ENCODE data around the gene ADAMTS14. TPM values are rescaled to one million over a fixed set of nuclear protein-coding genes. Genes with fewer than 3 reads are reported as not detected.
"Not testable (repeated sequence)": the region's sequence is repeated elsewhere in the genome, so short reads cannot be mapped to it uniquely, and the experiment has no call there.

ADAMTS14 gene
- total RNA-seq, 2 experiments from 2014 or later = not detected

GRCh38 chr10:70660722-70661121, 11.6 kb upstream of the ADAMTS14 start:
- intact Hi-C loops (cut with DNase I, micrococcal nuclease) = no loop called here
- Mint-ChIP-seq H3K9me3 (peaks cover 4% of the 10 kb centered on the region), H3K4me3 (no peak overlapping the region), H3K27ac (no peak overlapping the region), H3K4me1 (ENCODE audit: low read depth) (no peaks in the 10 kb centered on the region), H3K36me3 (ENCODE audit: low read depth) (no peaks in the 10 kb centered on the region), H3K27me3 (peaks cover 13% of the 10 kb centered on the region)
- Histone ChIP-seq H3K4me1 (ENCODE audit: insufficient read depth, low read length) (no peaks in the 10 kb centered on the region), H3K27ac (ENCODE audit: low read depth in 1 of 2, low read length in 2 of 2) (no peak overlapping the region), H3K9me3 (ENCODE audit: control insufficient read depth in 1 of 2, insufficient read depth in 1 of 2, low read length in 2 of 2) (peaks cover 0 to 4% of the 10 kb centered on the region in 2 experiments), H3K4me3 (ENCODE audit: low read length) (no peak overlapping the region), H3K36me3 (ENCODE audit: insufficient read depth, low read length) (no peaks in the 10 kb centered on the region), H3K27me3 (ENCODE audit: control insufficient read depth in 1 of 2, insufficient read depth in 2 of 2, low read length in 2 of 2) (peaks cover 3 to 6% of the 10 kb centered on the region in 2 experiments)
- ChIA-PET CTCF (no interaction called here), POLR2A (no interaction called here)
- ATAC-seq (ENCODE audit: poor library complexity) (no peak), DNase-seq (no peak)
- TF ChIP-seq, protein P1, sequence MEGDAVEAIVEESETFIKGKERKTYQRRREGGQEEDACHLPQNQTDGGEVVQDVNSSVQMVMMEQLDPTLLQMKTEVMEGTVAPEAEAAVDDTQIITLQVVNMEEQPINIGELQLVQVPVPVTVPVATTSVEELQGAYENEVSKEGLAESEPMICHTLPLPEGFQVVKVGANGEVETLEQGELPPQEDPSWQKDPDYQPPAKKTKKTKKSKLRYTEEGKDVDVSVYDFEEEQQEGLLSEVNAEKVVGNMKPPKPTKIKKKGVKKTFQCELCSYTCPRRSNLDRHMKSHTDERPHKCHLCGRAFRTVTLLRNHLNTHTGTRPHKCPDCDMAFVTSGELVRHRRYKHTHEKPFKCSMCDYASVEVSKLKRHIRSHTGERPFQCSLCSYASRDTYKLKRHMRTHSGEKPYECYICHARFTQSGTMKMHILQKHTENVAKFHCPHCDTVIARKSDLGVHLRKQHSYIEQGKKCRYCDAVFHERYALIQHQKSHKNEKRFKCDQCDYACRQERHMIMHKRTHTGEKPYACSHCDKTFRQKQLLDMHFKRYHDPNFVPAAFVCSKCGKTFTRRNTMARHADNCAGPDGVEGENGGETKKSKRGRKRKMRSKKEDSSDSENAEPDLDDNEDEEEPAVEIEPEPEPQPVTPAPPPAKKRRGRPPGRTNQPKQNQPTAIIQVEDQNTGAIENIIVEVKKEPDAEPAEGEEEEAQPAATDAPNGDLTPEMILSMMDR (IDR thresholded peaks at IDR 0.05) = no peak

DNA sequence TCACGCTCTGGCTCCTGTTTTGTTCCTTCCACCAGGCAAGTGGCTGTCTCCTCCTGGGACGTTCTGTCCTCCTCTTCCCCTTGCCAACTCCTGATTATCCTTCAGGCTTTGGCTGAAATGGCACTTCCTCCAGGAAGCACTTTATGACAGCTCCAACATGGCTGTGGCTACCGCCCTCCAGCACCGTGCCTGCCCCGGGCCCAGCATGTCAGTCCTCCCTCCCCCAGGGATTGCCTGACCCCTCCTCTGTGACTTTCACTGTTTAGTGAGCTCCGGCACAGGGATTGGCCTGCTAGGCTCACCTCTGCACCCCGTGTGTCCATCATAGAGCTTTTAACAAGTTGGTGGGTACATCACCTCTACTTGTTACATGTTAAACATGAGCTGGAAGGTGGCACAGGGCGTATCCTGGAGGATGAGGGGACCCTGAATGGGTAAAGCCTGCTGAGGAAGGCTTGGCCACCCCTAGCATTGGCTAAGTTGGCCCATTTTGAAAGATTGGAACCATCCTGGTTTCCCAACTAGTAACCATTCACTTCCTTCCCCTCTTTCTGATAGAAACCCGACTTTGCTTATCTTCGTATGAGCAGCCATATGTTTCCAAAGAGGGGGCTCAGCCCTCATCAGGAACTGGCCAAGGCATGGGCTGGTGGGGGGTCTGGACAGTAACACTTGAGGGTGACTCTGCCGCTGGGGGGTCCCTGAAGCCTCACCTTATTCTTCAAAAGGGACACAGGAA, 10.5 kb upstream of the ADAMTS14 start:
- ChIA-PET CTCF (no interaction called here), POLR2A (no interaction called here)
- TF ChIP-seq, protein P1 (IDR thresholded peaks at IDR 0.05) = no peak
- ATAC-seq (ENCODE audit: poor library complexity) (no peak), DNase-seq (no peak)
- Histone ChIP-seq H3K4me3 (ENCODE audit: low read length) (no peak overlapping the region), H3K27me3 (ENCODE audit: control insufficient read depth in 1 of 2, insufficient read depth in 2 of 2, low read length in 2 of 2) (peaks cover 3 to 6% of the 10 kb centered on the region in 2 experiments), H3K27ac (ENCODE audit: low read depth in 1 of 2, low read length in 2 of 2) (no peak overlapping the region), H3K9me3 (ENCODE audit: control insufficient read depth in 1 of 2, insufficient read depth in 1 of 2, low read length in 2 of 2) (peaks cover 0 to 4% of the 10 kb centered on the region in 2 experiments), H3K36me3 (ENCODE audit: insufficient read depth, low read length) (no peaks in the 10 kb centered on the region), H3K4me1 (ENCODE audit: insufficient read depth, low read length) (no peaks in the 10 kb centered on the region)
- intact Hi-C loops (cut with DNase I, micrococcal nuclease) = no loop called here
- peaks cover 4% of the 10 kb centered on the region for H3K9me3 Mint-ChIP-seq
- no peaks in the 10 kb centered on the region for H3K36me3 Mint-ChIP-seq (ENCODE audit: low read depth)
- H3K27me3 Mint-ChIP-seq = peaks cover 13% of the 10 kb centered on the region
- no peak overlapping the region for H3K27ac Mint-ChIP-seq
- H3K4me1 Mint-ChIP-seq (ENCODE audit: low read depth) = no peaks in the 10 kb centered on the region
- no peak overlapping the region for H3K4me3 Mint-ChIP-seq

GRCh38 chr10:70662362-70663220, 9.7 kb upstream of the ADAMTS14 start:
- H3K4me3 Mint-ChIP-seq = no peak overlapping the region
- ATAC-seq (ENCODE audit: poor library complexity) = no peak
- CTCF ChIA-PET = no interaction called here
- Histone ChIP-seq H3K36me3 (ENCODE audit: insufficient read depth, low read length) (no peaks in the 10 kb centered on the region), H3K4me3 (ENCODE audit: low read length) (no peak overlapping the region), H3K27me3 (ENCODE audit: control insufficient read depth in 1 of 2, insufficient read depth in 2 of 2, low read length in 2 of 2) (peaks cover 3 to 6% of the 10 kb centered on the region in 2 experiments), H3K27ac (ENCODE audit: low read depth in 1 of 2, low read length in 2 of 2) (no peak overlapping the region), H3K9me3 (ENCODE audit: control insufficient read depth in 1 of 2, insufficient read depth in 1 of 2, low read length in 2 of 2) (peaks cover 0 to 4% of the 10 kb centered on the region in 2 experiments), H3K4me1 (ENCODE audit: insufficient read depth, low read length) (no peaks in the 10 kb centered on the region)
- DNase-seq = no peak
- H3K9me3 Mint-ChIP-seq = peaks cover 4% of the 10 kb centered on the region
- H3K27ac Mint-ChIP-seq = no peak overlapping the region
- peaks cover 13% of the 10 kb centered on the region for H3K27me3 Mint-ChIP-seq
- TF ChIP-seq, protein P1 (IDR thresholded peaks at IDR 0.05) = no peak
- intact Hi-C loops (cut with DNase I, micrococcal nuclease) = no loop called here
- no peaks in the 10 kb centered on the region for H3K4me1 Mint-ChIP-seq (ENCODE audit: low read depth)
- POLR2A ChIA-PET = no interaction called here
- H3K36me3 Mint-ChIP-seq (ENCODE audit: low read depth) = no peaks in the 10 kb centered on the region

GRCh38 chr10:70663458-70664409, 8.6 kb upstream of the ADAMTS14 start:
- H3K27ac Mint-ChIP-seq; H3K4me3 ChIP-seq (ENCODE audit: low read length); H3K27me3 ChIP-seq (ENCODE audit: control insufficient read depth in 1 of 2, insufficient read depth in 2 of 2, low read length in 2 of 2); H3K4me1 Mint-ChIP-seq (ENCODE audit: low read depth); H3K27ac ChIP-seq (ENCODE audit: low read depth in 1 of 2, low read length in 2 of 2); H3K4me1 ChIP-seq (ENCODE audit: insufficient read depth, low read length); H3K9me3 ChIP-seq (ENCODE audit: control insufficient read depth in 1 of 2, insufficient read depth in 1 of 2, low read length in 2 of 2); H3K9me3 Mint-ChIP-seq; H3K4me3 Mint-ChIP-seq; POLR2A ChIA-PET; ATAC-seq (ENCODE audit: poor library complexity); H3K36me3 Mint-ChIP-seq (ENCODE audit: low read depth); intact Hi-C loops (cut with DNase I, micrococcal nuclease); H3K36me3 ChIP-seq (ENCODE audit: insufficient read depth, low read length): not testable (repeated sequence)
- CTCF ChIA-PET = interaction anchor here (0.7 kb wide), 1 partner anchor 10 kb away, joined by 3 read pairs; no protein-coding TSS in a partner anchor
- peaks cover 13% of the 10 kb centered on the region for H3K27me3 Mint-ChIP-seq
- peak in 1 of 14 experiments; percentile 1 for DNase-seq
